ENCODE results near the gene RAB9B. TPM values are rescaled to one million over a fixed set of nuclear protein-coding genes. Genes with fewer than 3 reads are reported as not detected.

RAB9B gene
- polyA plus RNA-seq, 2 of the 4 experiments (the other 2 are of a cell fraction), result 0.09 to 0.16 TPM

DNA sequence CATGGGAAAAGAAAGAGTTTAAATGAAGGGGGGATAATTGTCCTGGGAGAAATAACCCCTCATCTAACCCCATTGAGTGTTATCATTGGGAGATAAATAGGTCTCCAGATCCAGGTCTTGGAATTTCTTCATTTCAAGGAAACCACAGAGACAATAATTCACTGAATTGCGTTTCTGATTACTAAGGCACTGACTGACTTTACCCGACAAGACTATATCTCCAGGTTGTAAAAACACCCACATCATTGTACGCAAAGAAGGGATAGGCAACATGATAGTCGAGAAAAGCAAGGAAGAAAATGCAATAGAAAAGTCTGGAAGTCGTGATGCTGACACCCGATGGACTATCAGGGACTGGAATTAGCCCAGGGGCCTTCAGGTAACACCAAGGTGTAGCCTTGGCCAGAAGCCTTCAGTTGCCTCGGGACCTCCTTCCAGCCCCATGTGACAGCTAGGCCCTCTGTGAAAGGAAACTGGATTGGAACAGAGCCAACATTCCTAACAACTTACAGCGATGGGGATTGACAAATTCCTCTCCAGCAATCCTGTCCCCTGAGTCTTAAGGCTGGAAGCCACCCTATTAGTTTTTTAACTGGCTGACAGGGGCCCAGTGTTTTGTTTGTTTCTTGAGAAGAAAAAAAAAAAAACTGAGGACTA is 46.5 kb upstream of the RAB9B start:
- Histone ChIP-seq H3K9me3 (no peaks in the 10 kb centered on the region), H3K4me3 (no peak overlapping the region), H3K4me2 (no peak overlapping the region), H3K27ac (no peak overlapping the region), H3K4me1 (no peaks in the 10 kb centered on the region)
- CTCF ChIA-PET, result no interaction called here
- ATAC-seq (no peak), DNase-seq (ENCODE audit: low read depth in 1 of 2, low spot score in 1 of 2) (peak in 1 of 2 experiments; percentile 22), FAIRE-seq (peak; percentile 89)
- TF ChIP-seq EP300 (IDR thresholded peaks at IDR 0.05), result no peak
- POLR2A ChIA-PET, result no interaction called here
- WGBS (ENCODE audit: missing lambda C conversion rate), result 47% methylated on average over 8 of the region's 8 CpGs

DNA sequence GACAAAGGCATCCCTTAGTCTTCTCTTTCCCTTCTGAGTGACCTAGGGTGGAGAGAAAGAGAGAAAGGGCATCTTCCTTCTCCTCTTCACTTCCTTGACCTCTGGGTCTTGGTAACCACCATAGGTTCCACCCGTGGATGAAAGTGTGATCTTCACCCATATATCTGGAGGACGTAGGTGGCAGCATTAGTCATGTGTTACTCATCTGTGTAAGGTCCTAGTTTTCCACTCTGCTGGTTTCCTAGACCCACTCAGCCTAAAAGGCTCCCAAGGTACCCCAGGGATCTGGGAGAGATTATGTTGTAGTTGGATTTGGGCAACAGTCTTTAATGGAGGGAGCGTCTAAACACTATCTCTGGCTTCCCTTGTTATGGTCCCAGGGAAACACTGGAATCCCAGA is 45.5 kb upstream of the RAB9B start:
- H3K27ac ChIP-seq, result no peak overlapping the region
- no peak for ATAC-seq
- no peaks in the 10 kb centered on the region for H3K4me1 ChIP-seq
- no peak overlapping the region for H3K4me2 ChIP-seq
- POLR2A ChIA-PET, result no interaction called here
- no peak for DNase-seq (ENCODE audit: low read depth in 1 of 2, low spot score in 1 of 2)
- CTCF ChIA-PET, result no interaction called here
- H3K9me3 ChIP-seq, result no peaks in the 10 kb centered on the region
- WGBS (ENCODE audit: missing lambda C conversion rate), result 25% methylated on average over 3 of the region's 3 CpGs
- TF ChIP-seq ZSCAN20 (CRISPR knock-in tag; IDR thresholded peaks at IDR 0.05) (no peak), JUNB (IDR thresholded peaks at IDR 0.05) (no peak), GATA3 (IDR thresholded peaks at IDR 0.05; ENCODE audit: borderline replicate concordance) (no peak), HES2 (IDR thresholded peaks at IDR 0.05) (no peak), NFE2L2 (conservative IDR thresholded peaks at IDR 0.05; ENCODE audit: low read length) (no peak), CHD2 (IDR thresholded peaks at IDR 0.05; ENCODE audit: low read length, partially characterized antibody) (no peak), HEYL (CRISPR knock-in tag; IDR thresholded peaks at IDR 0.05) (no peak), HOXA7 (CRISPR knock-in tag; IDR thresholded peaks at IDR 0.05) (no peak), FOXS1 (CRISPR knock-in tag; IDR thresholded peaks at IDR 0.05) (no peak), ESRRA (IDR thresholded peaks at IDR 0.05; ENCODE audit: borderline replicate concordance, low read length) (no peak), RAD21 (conservative IDR thresholded peaks at IDR 0.05 in 1 of 2, IDR thresholded peaks at IDR 0.05 in 1 of 2) (no peak)
- FAIRE-seq, result no peak
- H3K4me3 ChIP-seq, result no peak overlapping the region

DNA sequence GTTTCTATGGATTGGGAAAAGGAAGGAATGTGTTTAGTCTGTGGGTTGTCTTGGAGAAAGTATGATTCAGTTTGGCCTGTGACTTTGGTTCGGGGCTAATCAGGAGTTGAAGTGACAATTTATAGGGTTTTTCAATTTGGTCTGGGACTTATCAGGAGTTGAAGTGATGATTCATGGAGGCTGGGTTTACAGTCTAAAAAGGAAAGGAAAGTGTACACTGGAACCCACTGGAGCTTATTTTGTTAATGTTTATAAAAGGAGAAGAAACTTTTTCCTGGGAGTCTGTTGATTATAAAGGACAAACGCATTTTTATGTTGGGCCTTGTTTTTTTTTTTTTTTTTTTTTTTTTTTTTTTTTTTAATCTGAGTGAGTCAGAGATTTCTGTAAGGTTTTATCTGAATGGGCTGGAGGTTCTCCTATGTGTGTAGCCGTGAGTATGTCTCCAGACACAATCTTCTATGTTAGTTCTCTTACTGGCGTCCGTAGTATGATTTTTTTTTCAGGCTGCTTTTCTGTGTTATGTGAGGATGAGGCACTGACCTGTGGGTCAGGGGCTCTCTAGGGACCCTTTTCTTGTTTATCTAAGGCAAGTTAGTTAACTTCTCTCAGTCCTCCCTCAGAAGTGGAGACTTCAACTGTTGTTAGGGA is 33.0 kb upstream of the RAB9B start:
- H3K4me1 ChIP-seq, result no peaks in the 10 kb centered on the region
- DNase-seq (ENCODE audit: low read depth in 1 of 2, low spot score in 1 of 2) (no peak), FAIRE-seq (no peak), ATAC-seq (no peak)
- POLR2A ChIA-PET, result no interaction called here
- H3K27ac ChIP-seq, result no peak overlapping the region
- CTCF ChIA-PET, result interaction anchor here (0.6 kb wide), 1 partner anchor 113 kb away, joined by 4 read pairs; no protein-coding TSS in a partner anchor
- H3K9me3 ChIP-seq, result no peaks in the 10 kb centered on the region
- no peak overlapping the region for H3K4me3 ChIP-seq
- WGBS (ENCODE audit: missing lambda C conversion rate), result 36% methylated on average over 5 of the region's 5 CpGs
- no peak overlapping the region for H3K4me2 ChIP-seq
- TF ChIP-seq JUNB (IDR thresholded peaks at IDR 0.05) (no peak), NFE2L2 (conservative IDR thresholded peaks at IDR 0.05; ENCODE audit: low read length) (no peak), POLR2AphosphoS2 (conservative IDR thresholded peaks at IDR 0.05; ENCODE audit: low read length) (no peak), MYC (IDR thresholded peaks at IDR 0.05; ENCODE audit: borderline replicate concordance, low read length) (no peak), SMC3 (IDR thresholded peaks at IDR 0.05) (no peak)

GRCh38 chrX:103864149-103864548 is 32.1 kb upstream of the RAB9B start:
- no peak for DNase-seq (ENCODE audit: low read depth in 1 of 2, low spot score in 1 of 2)
- no peaks in the 10 kb centered on the region for H3K4me1 ChIP-seq
- POLR2A ChIA-PET, result no interaction called here
- ATAC-seq, result no peak
- CTCF ChIA-PET, result no interaction called here
- H3K9me3 ChIP-seq, result no peaks in the 10 kb centered on the region
- peak; percentile 73 for FAIRE-seq
- H3K27ac ChIP-seq, result no peak overlapping the region
- TF ChIP-seq ESRRA (IDR thresholded peaks at IDR 0.05; ENCODE audit: borderline replicate concordance, low read length) (no peak), RARB (CRISPR knock-in tag; IDR thresholded peaks at IDR 0.05) (no peak), POLR2A (IDR thresholded peaks at IDR 0.05; ENCODE audit: low read length) (no peak), MAZ (IDR thresholded peaks at IDR 0.05; ENCODE audit: borderline replicate concordance, low read depth, low read length) (no peak), RNF2 (IDR thresholded peaks at IDR 0.05; ENCODE audit: borderline replicate concordance, low read depth) (no peak), HOXB13 (CRISPR knock-in tag; IDR thresholded peaks at IDR 0.05; ENCODE audit: low read depth) (no peak), CBX8 (IDR thresholded peaks at IDR 0.05) (no peak), NPAS2 (CRISPR knock-in tag; IDR thresholded peaks at IDR 0.05; ENCODE audit: borderline replicate concordance) (no peak), EHMT2 (IDR thresholded peaks at IDR 0.05; ENCODE audit: low read depth) (no peak), HDAC2 (IDR thresholded peaks at IDR 0.05) (no peak), NFE2L2 (conservative IDR thresholded peaks at IDR 0.05; ENCODE audit: low read length) (no peak), KDM5A (IDR thresholded peaks at IDR 0.05) (no peak)
- TF ChIP-seq, protein P1, sequence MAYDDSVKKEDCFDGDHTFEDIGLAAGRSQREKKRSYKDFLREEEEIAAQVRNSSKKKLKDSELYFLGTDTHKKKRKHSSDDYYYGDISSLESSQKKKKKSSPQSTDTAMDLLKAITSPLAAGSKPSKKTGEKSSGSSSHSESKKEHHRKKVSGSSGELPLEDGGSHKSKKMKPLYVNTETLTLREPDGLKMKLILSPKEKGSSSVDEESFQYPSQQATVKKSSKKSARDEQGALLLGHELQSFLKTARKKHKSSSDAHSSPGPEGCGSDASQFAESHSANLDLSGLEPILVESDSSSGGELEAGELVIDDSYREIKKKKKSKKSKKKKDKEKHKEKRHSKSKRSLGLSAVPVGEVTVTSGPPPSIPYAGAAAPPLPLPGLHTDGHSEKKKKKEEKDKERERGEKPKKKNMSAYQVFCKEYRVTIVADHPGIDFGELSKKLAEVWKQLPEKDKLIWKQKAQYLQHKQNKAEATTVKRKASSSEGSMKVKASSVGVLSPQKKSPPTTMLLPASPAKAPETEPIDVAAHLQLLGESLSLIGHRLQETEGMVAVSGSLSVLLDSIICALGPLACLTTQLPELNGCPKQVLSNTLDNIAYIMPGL (CRISPR knock-in tag; IDR thresholded peaks at IDR 0.05; ENCODE audit: borderline replicate concordance), result no peak
- TF ChIP-seq, protein P2, sequence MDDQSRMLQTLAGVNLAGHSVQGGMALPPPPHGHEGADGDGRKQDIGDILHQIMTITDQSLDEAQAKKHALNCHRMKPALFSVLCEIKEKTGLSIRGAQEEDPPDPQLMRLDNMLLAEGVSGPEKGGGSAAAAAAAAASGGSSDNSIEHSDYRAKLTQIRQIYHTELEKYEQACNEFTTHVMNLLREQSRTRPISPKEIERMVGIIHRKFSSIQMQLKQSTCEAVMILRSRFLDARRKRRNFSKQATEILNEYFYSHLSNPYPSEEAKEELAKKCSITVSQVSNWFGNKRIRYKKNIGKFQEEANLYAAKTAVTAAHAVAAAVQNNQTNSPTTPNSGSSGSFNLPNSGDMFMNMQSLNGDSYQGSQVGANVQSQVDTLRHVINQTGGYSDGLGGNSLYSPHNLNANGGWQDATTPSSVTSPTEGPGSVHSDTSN (IDR thresholded peaks at IDR 0.05), result no peak
- H3K4me2 ChIP-seq, result no peak overlapping the region
- WGBS (ENCODE audit: missing lambda C conversion rate), result 25% methylated on average over 3 of the region's 3 CpGs
- H3K4me3 ChIP-seq, result no peak overlapping the region

All from A549 (cell line).